HepG2 (cell line): ENCODE data around the gene USP14. TPM values are rescaled to one million over a fixed set of nuclear protein-coding genes. Genes with fewer than 3 reads are reported as not detected.

Source experiments
- BCL6 ChIP-seq: IDR thresholded peaks from 2 replicates; pipeline ENCODE4 v1.6.1; 2016; ENCODE audit warnings: missing genetic modification reagents, missing compliant biosample characterization
- HMG20B ChIP-seq: conservative IDR thresholded peaks from 2 replicates; pipeline ENCODE4 v1.6.1; 2016; ENCODE audit warnings: missing genetic modification reagents, missing compliant biosample characterization
- NFYB ChIP-seq: sonication (generic); formaldehyde crosslinking; IDR thresholded peaks from 2 replicates; pipeline ENCODE4 v1.4.0; 2020; ENCODE audit warnings: missing genetic modification reagents
- RORA ChIP-seq: sonication (generic); formaldehyde crosslinking; IDR thresholded peaks from 2 replicates; pipeline ENCODE4 v1.5.0; 2020; ENCODE audit warnings: mild to moderate bottlenecking, missing genetic modification reagents, moderate library complexity
- SMYD3 ChIP-seq: sonication (generic); formaldehyde crosslinking; IDR thresholded peaks from 2 replicates; pipeline ENCODE4 v1.8.1; 2023; ENCODE audit warnings: mild to moderate bottlenecking, missing genetic modification reagents
- ZNF329 ChIP-seq: sonication (generic); formaldehyde crosslinking; IDR thresholded peaks from 2 replicates; pipeline ENCODE4 v1.9.0; 2021; ENCODE audit warnings: low read depth, mild to moderate bottlenecking, missing genetic modification reagents
- ZNF619 ChIP-seq: sonication (generic); formaldehyde crosslinking; IDR thresholded peaks from 2 replicates; pipeline ENCODE4 v1.4.0; 2020; ENCODE audit warnings: mild to moderate bottlenecking, missing genetic modification reagents
- ZNF674 ChIP-seq: sonication (generic); formaldehyde crosslinking; IDR thresholded peaks from 2 replicates; pipeline ENCODE4 v1.5.0; 2020; ENCODE audit warnings: low read depth, mild to moderate bottlenecking, missing genetic modification reagents
- ZNF703 ChIP-seq: sonication (generic); formaldehyde crosslinking; IDR thresholded peaks from 2 replicates; pipeline ENCODE4 v1.5.1; 2020; ENCODE audit warnings: missing genetic modification reagents, mild to moderate bottlenecking, moderate library complexity, borderline replicate concordance
- ZNF773 ChIP-seq: sonication (generic); formaldehyde crosslinking; IDR thresholded peaks from 2 replicates; pipeline ENCODE4 v1.4.0; 2020; ENCODE audit warnings: missing genetic modification reagents, borderline replicate concordance
- ZSCAN12 ChIP-seq: sonication (generic); formaldehyde crosslinking; IDR thresholded peaks from 2 replicates; pipeline ENCODE4 v1.9.0; 2021; ENCODE audit warnings: mild to moderate bottlenecking, missing genetic modification reagents
- ZSCAN22 ChIP-seq: sonication (generic); formaldehyde crosslinking; IDR thresholded peaks from 2 replicates; pipeline ENCODE4 v1.4.0; 2020; ENCODE audit warnings: mild to moderate bottlenecking, missing genetic modification reagents
- ZSCAN30 ChIP-seq: sonication (generic); formaldehyde crosslinking; IDR thresholded peaks from 2 replicates; pipeline ENCODE4 v1.5.0; 2020; ENCODE audit warnings: mild to moderate bottlenecking, missing genetic modification reagents
- polyA plus RNA-seq, 8 experiments: library from polyadenylated mRNA; depleted of rRNA in 3 of 8; stranded (reverse) in 7 of 8; unstranded in 1 of 8; fragments of >200 nt; fragmentation: Illumina TruSeq in 4 of 8; extraction: Trizol in 4 of 8; gene quantifications; 2 replicates each; pipeline versions ENCODE4 v1.2.1 to v1.2.3, GENCODE V29; 2011 to 2016; ENCODE audit warnings: low read depth in 4 of 8, missing spikeins in 1 of 8, mixed read lengths in 1 of 8; ENCODE audit not compliant: insufficient read depth in 1 of 8
- total RNA-seq, 5 experiments: library from RNA; depleted of rRNA; stranded (reverse); fragments of >200 nt; fragmentation: Illumina TruSeq; extraction: Trizol; gene quantifications; 2 replicates each; pipeline ENCODE4 v1.2.3, GENCODE V29; 2016; ENCODE audit warnings: low read depth in 1 of 5
- TF ChIP-seq, protein P1 (sequence below): IDR thresholded peaks from 2 replicates; pipeline ENCODE4 v1.6.1; 2012; ENCODE audit warnings: inconsistent platforms
- TF ChIP-seq, protein P2 (sequence below): sonication (generic); formaldehyde crosslinking; IDR thresholded peaks from 2 replicates; pipeline ENCODE4 v1.5.1; 2020; ENCODE audit warnings: mild to moderate bottlenecking, missing genetic modification reagents
- TF ChIP-seq, protein P3 (sequence below): sonication (generic); formaldehyde crosslinking; IDR thresholded peaks from 2 replicates; pipeline ENCODE4 v1.4.0; 2020; ENCODE audit warnings: mild to moderate bottlenecking, missing genetic modification reagents
- TF ChIP-seq, protein P4 (sequence below): sonication (generic); formaldehyde crosslinking; IDR thresholded peaks from 2 replicates; pipeline ENCODE4 v1.4.0; 2020; ENCODE audit warnings: missing genetic modification reagents
- TF ChIP-seq, protein P5 (sequence below), 2 experiments: fragments of 450-650 bp in 1 of 2; sonication (generic) in 1 of 2; formaldehyde crosslinking; IDR thresholded peaks; 2 replicates each; pipeline versions ENCODE4 v1.5.0 to v1.8.0; 2020 to 2022; ENCODE audit warnings: mild to moderate bottlenecking in 1 of 2, missing genetic modification reagents in 1 of 2

The USP14 gene
- total and polyA plus RNA-seq, 2 of the 13 experiments (the other 11 are each of a cell fraction or from before 2014, with no cell fraction given) = 14.7 to 16.6 TPM

DNA sequence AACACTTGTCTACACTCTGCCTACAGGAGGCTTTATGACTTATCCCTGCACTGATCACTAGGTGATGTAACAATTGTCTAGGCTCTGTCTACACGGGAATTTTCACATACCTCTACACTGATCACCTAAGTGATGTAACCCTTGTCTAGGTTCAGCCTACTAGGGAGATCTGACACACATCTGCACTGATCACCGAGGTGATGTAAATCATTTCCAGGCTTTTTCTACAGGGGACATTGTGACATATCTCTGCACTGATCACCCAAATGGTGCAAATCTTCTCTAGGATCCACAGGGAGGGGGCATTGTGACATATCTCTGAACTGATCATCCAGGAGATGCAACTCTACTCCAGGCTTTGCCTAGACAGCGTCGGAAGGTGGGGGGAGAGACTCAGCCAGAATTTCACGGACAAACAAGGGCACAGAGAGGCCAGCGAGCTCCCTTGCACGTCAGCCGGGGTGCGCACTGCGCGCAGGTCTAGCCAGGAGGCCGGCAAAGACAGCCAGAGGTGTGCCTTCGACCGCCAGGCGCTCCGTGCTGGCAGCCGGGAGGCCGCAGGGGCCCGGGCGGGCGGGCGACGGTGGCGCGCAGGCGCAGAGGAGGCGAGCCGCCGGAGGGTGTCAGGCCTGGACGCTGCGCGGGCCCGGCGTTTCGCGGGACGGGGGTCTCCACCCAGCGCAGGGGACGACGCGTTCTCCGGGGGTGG is 46.9 kb upstream of the USP14 start (continued):
- TF ChIP-seq, protein P1, sequence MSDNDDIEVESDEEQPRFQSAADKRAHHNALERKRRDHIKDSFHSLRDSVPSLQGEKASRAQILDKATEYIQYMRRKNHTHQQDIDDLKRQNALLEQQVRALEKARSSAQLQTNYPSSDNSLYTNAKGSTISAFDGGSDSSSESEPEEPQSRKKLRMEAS = peak; percentile 97
- TF ChIP-seq ZSCAN30 (CRISPR knock-in tag) (no peak), ZNF703 (CRISPR knock-in tag) (no peak), HMG20B (CRISPR knock-in tag) (no peak), NFYB (CRISPR knock-in tag) (no peak), BCL6 (CRISPR knock-in tag) (no peak), SMYD3 (CRISPR knock-in tag) (no peak), ZNF619 (CRISPR knock-in tag) (no peak), RORA (CRISPR knock-in tag) (no peak), ZSCAN22 (no peak), ZNF329 (CRISPR knock-in tag) (no peak; the same call in 1 of the 2 replicates), ZNF674 (no peak), ZSCAN12 (CRISPR knock-in tag) (peak; percentile 92), ZNF773 (CRISPR knock-in tag) (peak; percentile 84; the same call in 1 of the 2 replicates)
- TF ChIP-seq, protein P2, sequence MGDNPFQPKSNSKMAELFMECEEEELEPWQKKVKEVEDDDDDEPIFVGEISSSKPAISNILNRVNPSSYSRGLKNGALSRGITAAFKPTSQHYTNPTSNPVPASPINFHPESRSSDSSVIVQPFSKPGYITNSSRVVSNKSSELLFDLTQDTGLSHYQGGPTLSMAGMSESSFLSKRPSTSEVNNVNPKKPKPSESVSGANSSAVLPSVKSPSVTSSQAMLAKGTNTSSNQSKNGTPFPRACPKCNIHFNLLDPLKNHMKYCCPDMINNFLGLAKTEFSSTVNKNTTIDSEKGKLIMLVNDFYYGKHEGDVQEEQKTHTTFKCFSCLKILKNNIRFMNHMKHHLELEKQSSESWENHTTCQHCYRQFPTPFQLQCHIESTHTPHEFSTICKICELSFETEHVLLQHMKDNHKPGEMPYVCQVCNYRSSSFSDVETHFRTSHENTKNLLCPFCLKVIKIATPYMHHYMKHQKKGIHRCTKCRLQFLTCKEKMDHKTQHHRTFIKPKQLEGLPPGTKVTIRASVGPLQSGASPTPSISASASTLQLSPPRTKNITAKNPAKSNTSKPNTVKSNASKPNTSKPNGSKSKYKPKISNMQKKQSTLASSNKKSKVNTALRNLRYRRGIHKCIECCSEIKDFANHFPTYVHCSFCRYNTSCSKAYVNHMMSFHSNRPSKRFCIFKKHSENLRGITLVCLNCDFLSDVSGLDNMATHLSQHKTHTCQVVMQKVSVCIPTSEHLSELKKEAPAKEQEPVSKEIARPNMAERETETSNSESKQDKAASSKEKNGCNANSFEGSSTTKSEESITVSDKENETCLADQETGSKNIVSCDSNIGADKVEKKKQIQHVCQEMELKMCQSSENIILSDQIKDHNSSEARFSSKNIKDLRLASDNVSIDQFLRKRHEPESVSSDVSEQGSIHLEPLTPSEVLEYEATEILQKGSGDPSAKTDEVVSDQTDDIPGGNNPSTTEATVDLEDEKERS (CRISPR knock-in tag) = no peak
- TF ChIP-seq, protein P3, sequence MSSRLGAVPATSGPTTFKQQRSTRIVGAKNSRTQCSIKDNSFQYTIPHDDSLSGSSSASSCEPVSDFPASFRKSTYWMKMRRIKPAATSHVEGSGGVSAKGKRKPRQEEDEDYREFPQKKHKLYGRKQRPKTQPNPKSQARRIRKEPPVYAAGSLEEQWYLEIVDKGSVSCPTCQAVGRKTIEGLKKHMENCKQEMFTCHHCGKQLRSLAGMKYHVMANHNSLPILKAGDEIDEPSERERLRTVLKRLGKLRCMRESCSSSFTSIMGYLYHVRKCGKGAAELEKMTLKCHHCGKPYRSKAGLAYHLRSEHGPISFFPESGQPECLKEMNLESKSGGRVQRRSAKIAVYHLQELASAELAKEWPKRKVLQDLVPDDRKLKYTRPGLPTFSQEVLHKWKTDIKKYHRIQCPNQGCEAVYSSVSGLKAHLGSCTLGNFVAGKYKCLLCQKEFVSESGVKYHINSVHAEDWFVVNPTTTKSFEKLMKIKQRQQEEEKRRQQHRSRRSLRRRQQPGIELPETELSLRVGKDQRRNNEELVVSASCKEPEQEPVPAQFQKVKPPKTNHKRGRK (CRISPR knock-in tag) = no peak
- TF ChIP-seq, protein P4, sequence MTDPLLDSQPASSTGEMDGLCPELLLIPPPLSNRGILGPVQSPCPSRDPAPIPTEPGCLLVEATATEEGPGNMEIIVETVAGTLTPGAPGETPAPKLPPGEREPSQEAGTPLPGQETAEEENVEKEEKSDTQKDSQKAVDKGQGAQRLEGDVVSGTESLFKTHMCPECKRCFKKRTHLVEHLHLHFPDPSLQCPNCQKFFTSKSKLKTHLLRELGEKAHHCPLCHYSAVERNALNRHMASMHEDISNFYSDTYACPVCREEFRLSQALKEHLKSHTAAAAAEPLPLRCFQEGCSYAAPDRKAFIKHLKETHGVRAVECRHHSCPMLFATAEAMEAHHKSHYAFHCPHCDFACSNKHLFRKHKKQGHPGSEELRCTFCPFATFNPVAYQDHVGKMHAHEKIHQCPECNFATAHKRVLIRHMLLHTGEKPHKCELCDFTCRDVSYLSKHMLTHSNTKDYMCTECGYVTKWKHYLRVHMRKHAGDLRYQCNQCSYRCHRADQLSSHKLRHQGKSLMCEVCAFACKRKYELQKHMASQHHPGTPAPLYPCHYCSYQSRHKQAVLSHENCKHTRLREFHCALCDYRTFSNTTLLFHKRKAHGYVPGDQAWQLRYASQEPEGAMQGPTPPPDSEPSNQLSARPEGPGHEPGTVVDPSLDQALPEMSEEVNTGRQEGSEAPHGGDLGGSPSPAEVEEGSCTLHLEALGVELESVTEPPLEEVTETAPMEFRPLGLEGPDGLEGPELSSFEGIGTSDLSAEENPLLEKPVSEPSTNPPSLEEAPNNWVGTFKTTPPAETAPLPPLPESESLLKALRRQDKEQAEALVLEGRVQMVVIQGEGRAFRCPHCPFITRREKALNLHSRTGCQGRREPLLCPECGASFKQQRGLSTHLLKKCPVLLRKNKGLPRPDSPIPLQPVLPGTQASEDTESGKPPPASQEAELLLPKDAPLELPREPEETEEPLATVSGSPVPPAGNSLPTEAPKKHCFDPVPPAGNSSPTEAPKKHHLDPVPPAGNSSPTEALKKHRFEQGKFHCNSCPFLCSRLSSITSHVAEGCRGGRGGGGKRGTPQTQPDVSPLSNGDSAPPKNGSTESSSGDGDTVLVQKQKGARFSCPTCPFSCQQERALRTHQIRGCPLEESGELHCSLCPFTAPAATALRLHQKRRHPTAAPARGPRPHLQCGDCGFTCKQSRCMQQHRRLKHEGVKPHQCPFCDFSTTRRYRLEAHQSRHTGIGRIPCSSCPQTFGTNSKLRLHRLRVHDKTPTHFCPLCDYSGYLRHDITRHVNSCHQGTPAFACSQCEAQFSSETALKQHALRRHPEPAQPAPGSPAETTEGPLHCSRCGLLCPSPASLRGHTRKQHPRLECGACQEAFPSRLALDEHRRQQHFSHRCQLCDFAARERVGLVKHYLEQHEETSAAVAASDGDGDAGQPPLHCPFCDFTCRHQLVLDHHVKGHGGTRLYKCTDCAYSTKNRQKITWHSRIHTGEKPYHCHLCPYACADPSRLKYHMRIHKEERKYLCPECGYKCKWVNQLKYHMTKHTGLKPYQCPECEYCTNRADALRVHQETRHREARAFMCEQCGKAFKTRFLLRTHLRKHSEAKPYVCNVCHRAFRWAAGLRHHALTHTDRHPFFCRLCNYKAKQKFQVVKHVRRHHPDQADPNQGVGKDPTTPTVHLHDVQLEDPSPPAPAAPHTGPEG = peak; percentile 97
- TF ChIP-seq, protein P5, sequence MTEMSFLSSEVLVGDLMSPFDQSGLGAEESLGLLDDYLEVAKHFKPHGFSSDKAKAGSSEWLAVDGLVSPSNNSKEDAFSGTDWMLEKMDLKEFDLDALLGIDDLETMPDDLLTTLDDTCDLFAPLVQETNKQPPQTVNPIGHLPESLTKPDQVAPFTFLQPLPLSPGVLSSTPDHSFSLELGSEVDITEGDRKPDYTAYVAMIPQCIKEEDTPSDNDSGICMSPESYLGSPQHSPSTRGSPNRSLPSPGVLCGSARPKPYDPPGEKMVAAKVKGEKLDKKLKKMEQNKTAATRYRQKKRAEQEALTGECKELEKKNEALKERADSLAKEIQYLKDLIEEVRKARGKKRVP (CRISPR knock-in tag; IDR thresholded peaks at IDR 0.05) = no peak
